IMR-90 (cell line): ENCODE measurements around the gene LCE1D. TPM values are rescaled to one million over a fixed set of nuclear protein-coding genes. Genes with fewer than 3 reads are reported as not detected.

Source experiments
- ATAC-seq: fragments of 200-7000 bp; cut with Tn5 transposase; 2 replicates; pipeline ENCODE4 v1.9.1; 2020; ENCODE audit warnings: low read depth, mild to moderate bottlenecking, moderate library complexity
- BruUV-seq: library from RNA; stranded (reverse); fragments of 400-500 nt; replicated peaks from 2 replicates; lab custom pipeline; 2021; lab: Mats Ljungman, UMichigan
- CTCF ChIA-PET: fragments of 300-600 bp; formaldehyde crosslinking; extraction: SDS; loops from one replicate; lab custom pipeline; 2021; ENCODE audit warnings: antibody characterized with exemption; lab: Yijun Ruan, JAX
- POLR2A ChIA-PET: fragments of 300-600 bp; sonication (Branson Sonifier 250); formaldehyde crosslinking; loops from one replicate; lab custom pipeline; 2022; ENCODE audit warnings: antibody characterized with exemption; ENCODE audit not compliant: unreplicated experiment; lab: Charles Lee
- DNase-seq: peaks from one replicate; pipeline ENCODE4 v3.0.0; 2013
- H2AFZ ChIP-seq: replicated peaks from 2 replicates; pipeline ENCODE3; 2013; ENCODE audit warnings: low read length, mild to moderate bottlenecking; ENCODE audit not compliant: poor library complexity
- H2AK5ac ChIP-seq: 2 replicates; pipeline ENCODE4 v1.6.1; 2013; ENCODE audit warnings: low read depth, low read length, inconsistent platforms
- H2AK9ac ChIP-seq: replicated peaks from 2 replicates; pipeline ENCODE3; 2013; ENCODE audit warnings: mild to moderate bottlenecking, low read depth, low read length, moderate library complexity; ENCODE audit not compliant: poor library complexity
- H2BK120ac ChIP-seq: 2 replicates; pipeline ENCODE4 v1.6.1; 2013; ENCODE audit warnings: low read depth, low read length, inconsistent platforms
- H2BK15ac ChIP-seq: 3 replicates; pipeline ENCODE4 v1.6.1; 2013; ENCODE audit warnings: low read depth, low read length, inconsistent platforms
- H2BK20ac ChIP-seq: 2 replicates; pipeline ENCODE4 v1.6.1; 2013; ENCODE audit warnings: low read depth, mild to moderate bottlenecking, inconsistent platforms, low read length, moderate library complexity
- H2BK5ac ChIP-seq: 2 replicates; pipeline ENCODE4 v1.6.1; 2013; ENCODE audit warnings: mild to moderate bottlenecking, low read depth, low read length, inconsistent platforms; ENCODE audit not compliant: poor library complexity, severe bottlenecking
- H3K14ac ChIP-seq: replicated peaks from 2 replicates; pipeline ENCODE4 v1.6.1; 2013; ENCODE audit warnings: low read depth, low read length, inconsistent platforms
- H3K18ac ChIP-seq: 2 replicates; pipeline ENCODE4 v1.6.1; 2013; ENCODE audit warnings: low read depth, low read length, control low read depth
- H3K23ac ChIP-seq: 2 replicates; pipeline ENCODE4 v1.6.1; 2013; ENCODE audit warnings: low read depth, low read length, inconsistent platforms
- H3K27ac ChIP-seq: 2 replicates; pipeline ENCODE4 v1.5.1; 2013; ENCODE audit warnings: mild to moderate bottlenecking, control low read depth, low read length; ENCODE audit not compliant: insufficient read depth
- H3K27me3 ChIP-seq: 2 replicates; pipeline ENCODE4 v1.6.1; 2013; ENCODE audit warnings: low read length; ENCODE audit not compliant: control insufficient read depth, insufficient read depth
- H3K36me3 ChIP-seq: 2 replicates; pipeline ENCODE4 v1.6.1; 2013; ENCODE audit warnings: low read length, mixed read lengths; ENCODE audit not compliant: control insufficient read depth, insufficient read depth
- H3K4ac ChIP-seq: 2 replicates; pipeline ENCODE4 v1.6.1; 2013; ENCODE audit warnings: low read depth, low read length, inconsistent platforms
- H3K4me1 ChIP-seq: 2 replicates; pipeline ENCODE4 v1.6.1; 2013; ENCODE audit warnings: low read length, mixed read lengths; ENCODE audit not compliant: control insufficient read depth, insufficient read depth
- H3K4me2 ChIP-seq: 2 replicates; pipeline ENCODE4 v1.6.1; 2013; ENCODE audit warnings: low read depth, mild to moderate bottlenecking, control low read depth, low read length, moderate library complexity
- H3K4me3 ChIP-seq: 2 replicates; pipeline ENCODE4 v1.5.1; 2013; ENCODE audit warnings: low read depth, mild to moderate bottlenecking, control low read depth, low read length, moderate library complexity; ENCODE audit not compliant: insufficient read depth
- H3K56ac ChIP-seq: 2 replicates; pipeline ENCODE4 v1.6.1; 2013; ENCODE audit warnings: low read length, inconsistent platforms; ENCODE audit not compliant: insufficient read depth; ENCODE audit errors: extremely low read depth
- H3K79me1 ChIP-seq, 2 experiments: 2 replicates each; pipeline ENCODE4 v1.6.1; 2013; ENCODE audit warnings: low read length in 2 of 2, inconsistent platforms in 1 of 2, low read depth in 1 of 2
- H3K9ac ChIP-seq: 2 replicates; pipeline ENCODE4 v1.6.1; 2013; ENCODE audit warnings: low read depth, low read length, control low read depth
- H3K9me1 ChIP-seq: 2 replicates; pipeline ENCODE4 v1.6.1; 2013; ENCODE audit warnings: low read length, inconsistent platforms; ENCODE audit not compliant: insufficient read depth
- H3K9me3 ChIP-seq: 2 replicates; pipeline ENCODE4 v1.6.1; 2013; ENCODE audit warnings: low read length; ENCODE audit not compliant: control insufficient read depth, insufficient read depth
- H4K20me1 ChIP-seq: 2 replicates; pipeline ENCODE4 v1.6.1; 2013; ENCODE audit warnings: low read length, inconsistent platforms; ENCODE audit not compliant: insufficient read depth
- H4K5ac ChIP-seq: 2 replicates; pipeline ENCODE4 v1.6.1; 2013; ENCODE audit warnings: mild to moderate bottlenecking, low read depth, low read length, control low read depth
- H4K8ac ChIP-seq, 2 experiments: 2 replicates each; pipeline ENCODE4 v1.6.1; 2013; ENCODE audit warnings: low read depth in 2 of 2, low read length in 2 of 2, control low read depth in 1 of 2, inconsistent platforms in 1 of 2
- H4K91ac ChIP-seq: 2 replicates; pipeline ENCODE4 v1.6.1; 2013; ENCODE audit warnings: low read depth, low read length, inconsistent platforms; ENCODE audit not compliant: insufficient read depth
- BHLHE40 ChIP-seq: fragments of 150-350 bp; IDR thresholded peaks from 2 replicates; pipeline ENCODE4 v1.6.1; 2016; ENCODE audit warnings: mild to moderate bottlenecking, low read depth, low read length
- CEBPB ChIP-seq: IDR thresholded peaks from 2 replicates; pipeline ENCODE4 v1.6.1; 2012; ENCODE audit warnings: low read depth, low read length, improper control_type of control experiment
- CHD1 ChIP-seq: IDR thresholded peaks from 2 replicates; pipeline ENCODE4 v1.6.1; 2012; ENCODE audit warnings: low read depth, low read length, improper control_type of control experiment
- CTCF ChIP-seq: conservative IDR thresholded peaks from 2 replicates; pipeline ENCODE4 v1.5.1; 2012; ENCODE audit warnings: mild to moderate bottlenecking, low read depth, low read length, improper control_type of control experiment
- ELK1 ChIP-seq: fragments of 150-350 bp; IDR thresholded peaks from 2 replicates; pipeline ENCODE4 v1.6.1; 2016; ENCODE audit warnings: low read depth, mild to moderate bottlenecking, low read length, moderate library complexity, borderline replicate concordance
- FOS ChIP-seq: fragments of 150-350 bp; IDR thresholded peaks from 2 replicates; pipeline ENCODE4 v1.6.1; 2016; ENCODE audit warnings: low read depth, low read length
- MAFK ChIP-seq: IDR thresholded peaks from 2 replicates; pipeline ENCODE4 v1.6.1; 2012; ENCODE audit warnings: low read depth, low read length, improper control_type of control experiment
- MAZ ChIP-seq: IDR thresholded peaks from 2 replicates; pipeline ENCODE4 v1.6.1; 2012; ENCODE audit warnings: low read depth, mild to moderate bottlenecking, low read length, improper control_type of control experiment, moderate library complexity, borderline replicate concordance
- MXI1 ChIP-seq: IDR thresholded peaks from 2 replicates; pipeline ENCODE4 v1.6.1; 2012; ENCODE audit warnings: low read depth, mild to moderate bottlenecking, low read length, moderate library complexity, borderline replicate concordance
- NFE2L2 ChIP-seq: fragments of 150-350 bp; IDR thresholded peaks from 2 replicates; pipeline ENCODE4 v1.6.1; 2016; ENCODE audit warnings: low read depth, mild to moderate bottlenecking, low read length
- POLR2A ChIP-seq: IDR thresholded peaks from 2 replicates; pipeline ENCODE4 v1.6.1; 2012; ENCODE audit warnings: mild to moderate bottlenecking, low read depth, low read length
- RAD21 ChIP-seq: IDR thresholded peaks from 2 replicates; pipeline ENCODE4 v1.6.1; 2012; ENCODE audit warnings: low read length, improper control_type of control experiment
- RCOR1 ChIP-seq: IDR thresholded peaks from 2 replicates; pipeline ENCODE4 v1.6.1; 2012; ENCODE audit warnings: mild to moderate bottlenecking, low read length, improper control_type of control experiment; ENCODE audit not compliant: insufficient replicate concordance
- RFX5 ChIP-seq: IDR thresholded peaks from 2 replicates; pipeline ENCODE4 v1.8.0; 2012; ENCODE audit warnings: low read depth, mild to moderate bottlenecking, low read length, moderate library complexity
- SMC3 ChIP-seq: fragments of 150-350 bp; IDR thresholded peaks from 2 replicates; pipeline ENCODE4 v1.6.1; 2016; ENCODE audit warnings: low read depth, mild to moderate bottlenecking, antibody characterized with exemption, low read length, moderate library complexity
- USF2 ChIP-seq: fragments of 150-350 bp; IDR thresholded peaks from 2 replicates; pipeline ENCODE4 v1.6.1; 2017; ENCODE audit warnings: mild to moderate bottlenecking, antibody characterized with exemption, low read length, low read depth
- WGBS, 2 experiments: methylation state at CpG; one replicate each; pipeline versions ENCODE4 v1.1.5 to v1.1.7; 2013; ENCODE audit warnings: missing lambda C conversion rate in 2 of 2; ENCODE audit not compliant: insufficient read length in 1 of 2; ENCODE audit errors: extremely low coverage in 2 of 2; 5-methylcytosine and 5-hydroxymethylcytosine counted together
- dilution Hi-C: fragments of 300-500 bp; cut with HindIII; formaldehyde crosslinking; loops from one replicate; pipeline ENCODE4 v1.14.3; 2018; ENCODE audit warnings: low sequenced_read_pairs; ENCODE audit not compliant: unreplicated experiment
- in situ Hi-C: fragments of 300-500 bp; cut with MboI; formaldehyde crosslinking; loops from 3 replicates; pipeline ENCODE4 v1.14.3; 2019; ENCODE audit warnings: low sequenced_read_pairs, inconsistent platforms, mixed read lengths
- intact Hi-C: fragments of 100-400 bp; cut with micrococcal nuclease; formaldehyde crosslinking; loops from 2 replicates; pipeline ENCODE4 v1.10.0; 2022
- polyA plus RNA-seq, 3 experiments: library from polyadenylated mRNA; depleted of rRNA; stranded (reverse); fragments of >200 nt; gene quantifications; 2 replicates each; pipeline ENCODE4 v1.2.3, GENCODE V29; 2012; ENCODE audit warnings: low replicate concordance in 1 of 3
- total RNA-seq: library from RNA; depleted of rRNA; stranded (reverse); fragments of >200 nt; gene quantifications from 2 replicates; pipeline ENCODE4 v1.2.3, GENCODE V29; 2012

The LCE1D gene
- total and polyA plus RNA-seq, 2 of the 4 experiments (the other 2 are of a cell fraction): not detected

- H3K9ac ChIP-seq: no peak overlapping the region
- dilution Hi-C loops: no loop called here
- H3K9me1 ChIP-seq: no peaks in the 10 kb centered on the region
- H3K14ac ChIP-seq: no peak overlapping the region
- DNase-seq: no peak
- H3K36me3 ChIP-seq: no peaks in the 10 kb centered on the region
- no peaks in the 10 kb centered on the region for H3K79me1 ChIP-seq
- H3K18ac ChIP-seq: no peak overlapping the region
- in situ Hi-C loops: no loop called here
- H4K8ac ChIP-seq: no peak overlapping the region
- ChIA-PET POLR2A (no interaction called here), CTCF (no interaction called here)
- no peak overlapping the region for H2BK15ac ChIP-seq
- H3K27ac ChIP-seq: no peak overlapping the region
- no peak overlapping the region for H3K56ac ChIP-seq
- no peak overlapping the region for H4K91ac ChIP-seq
- H2BK120ac ChIP-seq: no peak overlapping the region
- no peaks in the 10 kb centered on the region for H3K27me3 ChIP-seq
- no peak overlapping the region for H2BK20ac ChIP-seq
- H3K23ac ChIP-seq: no peak overlapping the region
- H3K4me3 ChIP-seq: no peak overlapping the region
- H2AK9ac ChIP-seq: no peak overlapping the region
- no peak overlapping the region for H3K4ac ChIP-seq
- no peak overlapping the region for H2AK5ac ChIP-seq
- no peaks in the 10 kb centered on the region for H3K4me1 ChIP-seq
- no peaks in the 10 kb centered on the region for H4K20me1 ChIP-seq
- intact Hi-C loops: no loop called here
- BruUV-seq: no TSS peak
- ATAC-seq: no peak
- H3K4me2 ChIP-seq: no peak overlapping the region
- H2AFZ ChIP-seq: no peak overlapping the region
- no peak overlapping the region for H2BK5ac ChIP-seq
- no peaks in the 10 kb centered on the region for H3K9me3 ChIP-seq
- TF ChIP-seq CEBPB: no peak
- no peak for TF ChIP-seq MAFK
- TF ChIP-seq ELK1: no peak
- TF ChIP-seq RCOR1: no peak
- TF ChIP-seq FOS: no peak
- no peak for TF ChIP-seq POLR2A
- no peak for TF ChIP-seq BHLHE40
- TF ChIP-seq CHD1: no peak
- no peak for TF ChIP-seq CTCF
- no peak for TF ChIP-seq MAZ
- no peak for TF ChIP-seq USF2
- no peak for TF ChIP-seq RFX5
- no peak for TF ChIP-seq NFE2L2
- TF ChIP-seq MXI1: no peak
- no peak for TF ChIP-seq RAD21
- TF ChIP-seq SMC3: no peak
- 0% methylated on average over 1 of the region's 5 CpGs; no CpG with 5 or more reads in 1 of the 2 experiments for WGBS, 2 experiments
- H4K5ac ChIP-seq: no peak overlapping the region
These were observed 26.8 kb downstream of the LCE1D start for GRCh38 chr1:152823294-152823693.
